Measurements from ENCODE around the gene ME1. TPM values are rescaled to one million over a fixed set of nuclear protein-coding genes. Genes with fewer than 3 reads are reported as not detected.

Gene ME1
- total RNA-seq, 4 donors from 2014 or later = 18.7 to 55.9 (median 30.8) TPM

GRCh38 chr6:83176246-83176645 lies 254.6 kb downstream of the ME1 start:
- DNase-seq = no peak
- H3K27ac ChIP-seq = no peak overlapping the region
- no peak overlapping the region for H3K4me3 ChIP-seq (replicated peaks in 1 of 3)
- H3K27me3 ChIP-seq = no peaks in the 10 kb centered on the region
- peaks cover 22 to 31% of the 10 kb centered on the region in 2 donors for H3K36me3 ChIP-seq
- intact Hi-C loops (cut with DNase I) = no loop called here
- no peaks in the 10 kb centered on the region for H3K9me3 ChIP-seq
- WGBS, 2 donors = 93 to 95% methylated on average over 4 of the region's 4 CpGs
- TF ChIP-seq CTCF (IDR thresholded peaks at IDR 0.05) = no peak
- no peaks in the 10 kb centered on the region for H3K4me1 ChIP-seq

DNA sequence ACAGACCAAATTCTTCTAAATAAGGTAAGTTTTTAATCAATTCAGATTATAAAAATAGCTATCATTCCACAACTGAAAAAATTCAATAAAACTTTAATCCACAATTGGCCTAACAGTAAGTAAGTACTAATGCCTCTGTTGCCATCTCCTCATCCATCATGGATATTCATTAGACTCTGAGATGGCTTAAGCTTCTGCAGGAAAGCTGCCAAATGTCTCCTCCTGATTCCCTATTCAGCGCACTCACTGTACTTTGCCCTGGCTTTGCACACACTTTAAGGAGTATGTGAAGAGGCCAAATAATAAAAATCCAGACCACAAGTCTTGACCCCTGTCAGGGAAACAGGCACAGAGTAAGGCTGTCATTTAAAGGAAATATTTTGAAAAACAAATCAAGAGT lies 261.3 kb downstream of the ME1 start:
- H3K4me3 ChIP-seq (replicated peaks in 1 of 3) = no peak overlapping the region
- TF ChIP-seq POLR2A (IDR thresholded peaks at IDR 0.05) = no peak
- TF ChIP-seq CTCF (IDR thresholded peaks at IDR 0.05) = no peak
- WGBS, 2 donors = 100% methylated on average over 1 of the region's 1 CpG
- intact Hi-C loops (cut with DNase I) = no loop called here
- H3K4me1 ChIP-seq = no peaks in the 10 kb centered on the region
- no peaks in the 10 kb centered on the region for H3K27me3 ChIP-seq
- peaks cover 67 to 87% of the 10 kb centered on the region in 2 donors for H3K36me3 ChIP-seq
- H3K27ac ChIP-seq = no peak overlapping the region
- no peak for DNase-seq
- H3K9me3 ChIP-seq = no peaks in the 10 kb centered on the region

GRCh38 chr6:83169106-83169505 lies 261.7 kb downstream of the ME1 start:
- no peaks in the 10 kb centered on the region for H3K9me3 ChIP-seq
- peaks cover 71 to 85% of the 10 kb centered on the region in 2 donors for H3K36me3 ChIP-seq
- intact Hi-C loops (cut with DNase I) = no loop called here
- TF ChIP-seq POLR2A (IDR thresholded peaks at IDR 0.05) = no peak
- no peak for TF ChIP-seq CTCF (IDR thresholded peaks at IDR 0.05)
- H3K27me3 ChIP-seq = no peaks in the 10 kb centered on the region
- DNase-seq = no peak
- no peak overlapping the region for H3K4me3 ChIP-seq (replicated peaks in 1 of 3)
- H3K27ac ChIP-seq = no peak overlapping the region
- H3K4me1 ChIP-seq = no peaks in the 10 kb centered on the region

GRCh38 chr6:83168556-83168955 lies 262.3 kb downstream of the ME1 start:
- WGBS, 2 donors = 88 to 90% methylated on average over 1 of the region's 1 CpG
- no peak overlapping the region for H3K27ac ChIP-seq
- H3K9me3 ChIP-seq = no peaks in the 10 kb centered on the region
- TF ChIP-seq POLR2A (IDR thresholded peaks at IDR 0.05) = no peak
- TF ChIP-seq CTCF (IDR thresholded peaks at IDR 0.05) = no peak
- no peaks in the 10 kb centered on the region for H3K27me3 ChIP-seq
- intact Hi-C loops (cut with DNase I) = no loop called here
- H3K36me3 ChIP-seq = peaks cover 73 to 79% of the 10 kb centered on the region in 2 donors
- no peak overlapping the region for H3K4me3 ChIP-seq (replicated peaks in 1 of 3)
- DNase-seq = no peak
- no peaks in the 10 kb centered on the region for H3K4me1 ChIP-seq

GRCh38 chr6:83167726-83168278 lies 263.0 kb downstream of the ME1 start:
- intact Hi-C loops (cut with DNase I) = no loop called here
- Histone ChIP-seq H3K9me3 (no peaks in the 10 kb centered on the region), H3K4me3 (replicated peaks in 1 of 3) (no peak overlapping the region), H3K4me1 (no peaks in the 10 kb centered on the region), H3K27ac (no peak overlapping the region), H3K27me3 (no peaks in the 10 kb centered on the region), H3K36me3 (peaks cover 72 to 74% of the 10 kb centered on the region in 2 donors)
- TF ChIP-seq CTCF (IDR thresholded peaks at IDR 0.05) = no peak
- TF ChIP-seq POLR2A (IDR thresholded peaks at IDR 0.05) = no peak
- DNase-seq = no peak
- 90 to 92% methylated on average over 5 of the region's 5 CpGs for WGBS, 2 donors

Other genes with a start within 250 kb of the ME1 start
- 10 to 100 TPM; 25.8 to 61.1 (median 32.1) TPM for gene PGM3, start 237.8 kb downstream of the ME1 start, total RNA-seq
- gene RWDD2A, start 237.7 kb downstream of the ME1 start, total RNA-seq = 1 to 10 TPM; 4.6 to 5.8 (median 5.5) TPM
- not detected for gene PRSS35, start 81.5 kb upstream of the ME1 start, total RNA-seq